ENCODE results near the gene ACOX1.
A peak's percentile ranks its signal among the peaks of the same experiment; 100 is the strongest.
"Not testable (repeated sequence)": the region's sequence is repeated elsewhere in the genome, so short reads cannot be mapped to it uniquely, and the experiment has no call there.

ACOX1 gene

GRCh38 chr17:75979705-75980187 is 780 bp upstream of the ACOX1 start:
- no peak for DNase-seq

GRCh38 chr17:75976175-75976848 is 2.7 kb downstream of the ACOX1 start:
- DNase-seq: no peak

- DNase-seq: no peak
Measured at GRCh38 chr17:75975757-75976174, 3.2 kb downstream of the ACOX1 start.

- not testable (repeated sequence) for DNase-seq
Measured at GRCh38 chr17:75975187-75975586, 3.8 kb downstream of the ACOX1 start.

- DNase-seq: no peak
Measured at GRCh38 chr17:75970626-75971025, 8.3 kb downstream of the ACOX1 start.

- DNase-seq: no peak
Measured at GRCh38 chr17:75970011-75970523, 8.9 kb downstream of the ACOX1 start.

GRCh38 chr17:75969044-75969443 is 9.9 kb downstream of the ACOX1 start:
- DNase-seq: not testable (repeated sequence)

GRCh38 chr17:75965468-75965867 is 13.5 kb downstream of the ACOX1 start:
- no peak for DNase-seq

- no peak for DNase-seq
Measured at GRCh38 chr17:75959839-75960511, 19.0 kb downstream of the ACOX1 start.

- no peak for DNase-seq
Measured at GRCh38 chr17:75959051-75959838, 19.7 kb downstream of the ACOX1 start.

- no peak for DNase-seq
Measured at GRCh38 chr17:75950855-75951554, 28.0 kb downstream of the ACOX1 start.

- no peak for DNase-seq
Measured at GRCh38 chr17:75950421-75950820, 28.5 kb downstream of the ACOX1 start.

- DNase-seq: no peak
Measured at GRCh38 chr17:75945211-75945610, 33.8 kb downstream of the ACOX1 start.

- no peak for DNase-seq
Measured at GRCh38 chr17:75943491-75943890, 35.5 kb downstream of the ACOX1 start.

GRCh38 chr17:75942473-75942872 is 36.5 kb downstream of the ACOX1 start:
- DNase-seq: no peak

GRCh38 chr17:75941442-75941819 is 37.5 kb downstream of the ACOX1 start:
- DNase-seq: no peak

- DNase-seq: peak; percentile 81
Measured at GRCh38 chr17:75940727-75941441, 38.1 kb downstream of the ACOX1 start, which contains the start of gene FBF1. TSS of gene FBF1 (minus strand) at chr17:75941042. CDS start at chr17:75938149, 2,893 bp downstream.

GRCh38 chr17:75937652-75938051 is 41.3 kb downstream of the ACOX1 start:
- no peak for DNase-seq

- no peak for DNase-seq
Measured at GRCh38 chr17:75933808-75934207, 45.2 kb downstream of the ACOX1 start.

- DNase-seq: no peak
Measured at GRCh38 chr17:75932852-75933251, 46.1 kb downstream of the ACOX1 start.

- no peak for DNase-seq
Measured at GRCh38 chr17:75931062-75931461, 47.9 kb downstream of the ACOX1 start.

All from T-helper 9 cell (primary cell).